Measurements from ENCODE around the gene WIPF3.

Gene WIPF3

DNA sequence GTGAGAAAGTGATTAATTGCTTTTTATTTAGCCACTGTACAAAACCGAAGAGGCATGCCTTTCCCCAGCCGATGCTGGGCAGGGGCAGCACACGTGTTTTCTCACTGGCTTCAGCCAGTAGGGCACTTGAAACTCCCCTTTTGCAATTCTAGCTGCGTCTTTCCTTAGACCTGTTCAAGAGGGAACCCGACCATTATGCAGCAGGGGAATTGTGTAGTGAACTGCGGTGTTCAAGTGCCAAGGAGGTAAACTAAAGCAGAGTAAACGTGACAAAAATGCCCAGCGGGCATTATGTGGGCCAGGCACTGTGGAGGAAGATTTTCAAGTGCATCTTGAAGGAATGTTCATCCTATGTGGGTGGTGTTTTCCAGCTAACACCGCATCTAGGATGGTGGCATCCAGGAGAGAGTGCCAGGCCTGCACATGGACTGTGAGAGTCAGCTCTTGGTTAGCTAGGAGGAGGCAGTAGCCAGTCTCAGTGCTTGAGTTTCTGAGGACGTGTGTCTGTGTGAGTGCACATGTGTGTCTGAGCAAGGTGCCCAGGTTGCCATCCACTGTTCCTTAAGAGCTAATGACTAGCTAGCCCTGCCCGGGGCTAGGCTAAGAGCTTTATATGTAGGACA, 3.3 kb downstream of the WIPF3 start:
- no peak for DNase-seq

DNA sequence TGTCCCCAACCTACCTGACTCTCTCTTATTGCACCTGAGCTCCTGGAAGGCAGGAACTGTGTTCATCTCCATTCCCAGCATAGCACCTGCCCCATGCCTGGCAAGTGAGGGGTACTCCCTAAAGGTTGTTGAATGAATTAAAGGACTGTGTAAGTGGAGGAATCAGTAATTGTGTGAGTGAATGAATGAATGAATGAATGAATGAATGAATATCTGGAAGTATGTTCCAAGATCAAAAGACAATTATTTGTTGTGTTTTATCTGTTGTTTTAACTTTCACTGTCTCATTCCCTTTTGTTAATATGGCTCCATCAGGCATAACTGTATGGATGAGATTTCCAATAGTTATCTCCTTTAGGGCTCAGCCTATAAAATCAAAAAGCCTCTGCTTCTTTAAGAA, 4.0 kb downstream of the WIPF3 start:
- no peak for DNase-seq

DNA sequence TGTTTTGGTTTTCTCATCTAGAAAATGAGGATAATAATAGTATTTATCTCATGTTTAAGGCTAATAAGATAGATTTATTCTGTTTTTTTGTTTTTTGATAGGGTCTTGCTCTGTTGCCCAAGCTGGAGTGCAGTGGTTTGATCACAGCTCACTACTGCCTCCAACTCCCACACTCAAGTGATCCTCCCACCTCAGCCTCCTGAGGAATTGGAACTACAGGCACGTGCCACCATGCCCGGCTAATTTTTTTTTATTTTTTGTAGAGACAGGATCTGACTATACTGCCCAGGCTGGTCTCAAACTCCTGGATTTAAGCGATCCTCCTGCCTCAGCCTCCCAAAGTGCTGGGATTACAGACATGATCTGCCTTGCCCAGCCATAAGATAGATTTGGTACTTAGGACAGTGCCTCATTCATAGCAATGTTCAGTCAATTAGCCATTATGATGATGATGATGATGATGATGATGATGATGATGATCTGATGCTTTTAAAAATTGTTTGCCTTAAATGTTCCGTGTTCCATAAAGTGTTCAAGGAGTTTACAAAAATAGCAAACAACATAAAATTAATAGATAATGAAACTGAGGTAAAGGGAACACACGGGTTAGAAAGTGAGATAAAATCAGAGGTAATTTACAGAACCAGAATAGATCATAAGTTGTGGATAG, 4.6 kb downstream of the WIPF3 start:
- no peak for DNase-seq

DNA sequence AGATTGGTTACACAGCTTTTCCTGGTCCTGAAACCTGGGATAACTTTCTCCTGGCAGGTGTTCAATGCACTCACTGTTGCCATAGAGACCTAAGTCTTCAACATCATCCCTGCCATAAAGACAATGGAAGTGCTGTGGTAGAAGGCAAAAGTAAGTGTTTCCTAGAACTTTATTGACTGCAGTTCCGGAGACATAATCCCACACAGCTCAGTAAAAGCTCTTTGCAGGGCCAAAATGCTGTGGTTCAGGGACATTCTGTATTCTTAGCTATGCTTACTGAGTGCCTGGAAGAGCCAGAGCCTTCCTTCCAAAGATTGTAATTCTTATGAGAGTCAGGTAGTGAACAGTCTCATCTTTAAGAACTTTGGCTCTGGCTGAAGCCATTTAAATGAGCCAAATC, 5.3 kb downstream of the WIPF3 start:
- DNase-seq: peak; percentile 27

DNA sequence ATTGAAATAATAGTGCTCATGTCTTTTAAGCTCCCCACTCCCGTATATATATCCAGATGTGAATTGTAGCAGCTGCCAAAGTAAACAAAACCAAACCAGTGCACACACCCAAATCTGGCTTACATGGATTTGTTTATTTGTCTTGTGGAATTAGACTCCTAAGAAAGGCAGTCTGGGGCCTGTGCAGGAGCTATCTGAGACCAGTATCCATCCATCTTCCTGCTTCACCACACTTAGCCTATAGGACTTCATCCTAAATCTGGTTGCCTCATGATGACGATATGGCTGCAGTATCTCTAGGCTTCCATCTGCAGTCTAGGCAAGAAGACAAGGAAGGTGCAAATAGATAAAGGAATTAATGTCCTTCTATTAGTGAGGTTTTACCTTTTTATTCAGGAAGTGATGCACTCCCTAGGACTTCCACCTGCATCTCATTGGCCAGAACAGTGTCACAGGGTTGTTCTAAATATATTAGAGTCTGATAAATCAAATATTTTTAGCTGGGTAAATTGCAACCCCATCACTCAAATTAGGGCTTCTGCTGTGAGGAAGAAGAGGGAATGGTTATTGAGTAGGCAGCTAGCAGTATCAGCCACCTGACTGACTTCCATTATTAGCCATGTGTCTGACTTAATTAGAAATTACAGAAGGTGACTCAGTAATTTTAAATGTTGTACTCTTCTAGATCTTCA, 6.0 kb downstream of the WIPF3 start:
- DNase-seq: peak; percentile 32

DNA sequence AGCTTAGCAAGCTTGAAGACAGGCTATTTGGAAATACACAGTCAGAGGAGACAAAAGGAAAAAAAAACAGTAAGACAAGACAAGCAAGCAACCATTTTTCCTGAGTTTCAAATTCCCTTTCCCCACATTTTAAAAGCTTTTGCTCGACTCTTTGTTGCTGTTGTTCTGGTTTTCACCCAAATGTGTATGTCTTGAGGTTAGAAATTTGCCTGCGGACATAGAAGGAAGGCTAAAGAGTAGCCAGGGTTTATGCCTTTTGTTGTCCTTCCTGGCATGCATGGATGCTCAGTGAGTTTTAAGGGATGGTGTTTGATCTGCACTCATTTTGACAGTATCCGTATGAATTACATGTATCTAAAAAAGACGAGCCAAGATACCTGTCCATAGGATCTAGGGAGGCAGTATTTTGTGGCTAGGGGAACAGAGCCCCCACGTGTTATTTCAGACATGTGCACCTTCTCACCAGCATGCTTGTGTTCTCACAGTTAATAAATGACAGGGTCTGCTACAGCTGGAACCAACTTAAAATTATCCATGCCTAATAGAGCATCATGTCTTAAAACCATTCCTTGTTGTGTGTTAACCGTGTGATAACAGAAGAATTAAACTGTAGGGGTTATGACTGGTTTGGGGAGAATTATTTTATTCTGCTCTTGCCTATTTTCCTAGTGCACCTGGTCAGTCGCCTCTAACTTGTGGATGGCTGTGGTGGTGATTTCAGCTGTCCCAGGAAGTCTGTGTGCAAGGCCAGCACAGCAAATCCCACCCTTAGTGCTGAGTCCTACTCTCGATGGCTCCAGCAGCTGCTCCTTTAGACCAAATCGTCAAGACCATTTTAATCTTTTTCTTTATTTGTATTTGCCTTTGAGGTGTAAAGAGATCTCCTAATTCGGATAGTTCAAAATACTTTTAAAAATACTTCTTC, 9.1 kb downstream of the WIPF3 start:
- peak; percentile 34 for DNase-seq

DNA sequence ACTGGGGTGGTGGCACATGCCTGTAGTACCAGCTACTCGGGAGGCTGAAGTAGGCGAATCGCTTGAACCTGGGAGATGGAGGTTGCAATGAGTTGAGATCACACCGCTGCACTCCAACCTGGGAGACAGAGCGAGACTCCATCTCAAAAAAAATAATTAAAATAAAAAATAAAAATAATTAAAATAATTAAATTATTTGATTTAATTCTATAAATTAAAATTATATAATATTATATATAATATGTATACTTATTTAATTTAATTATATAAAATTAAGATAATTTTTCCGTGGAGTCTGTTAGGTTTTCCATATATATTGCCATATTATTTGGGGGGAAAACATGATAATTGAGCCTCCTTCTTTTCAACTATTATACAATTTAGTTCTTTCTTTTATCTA, 12.0 kb downstream of the WIPF3 start:
- DNase-seq: no peak

DNA sequence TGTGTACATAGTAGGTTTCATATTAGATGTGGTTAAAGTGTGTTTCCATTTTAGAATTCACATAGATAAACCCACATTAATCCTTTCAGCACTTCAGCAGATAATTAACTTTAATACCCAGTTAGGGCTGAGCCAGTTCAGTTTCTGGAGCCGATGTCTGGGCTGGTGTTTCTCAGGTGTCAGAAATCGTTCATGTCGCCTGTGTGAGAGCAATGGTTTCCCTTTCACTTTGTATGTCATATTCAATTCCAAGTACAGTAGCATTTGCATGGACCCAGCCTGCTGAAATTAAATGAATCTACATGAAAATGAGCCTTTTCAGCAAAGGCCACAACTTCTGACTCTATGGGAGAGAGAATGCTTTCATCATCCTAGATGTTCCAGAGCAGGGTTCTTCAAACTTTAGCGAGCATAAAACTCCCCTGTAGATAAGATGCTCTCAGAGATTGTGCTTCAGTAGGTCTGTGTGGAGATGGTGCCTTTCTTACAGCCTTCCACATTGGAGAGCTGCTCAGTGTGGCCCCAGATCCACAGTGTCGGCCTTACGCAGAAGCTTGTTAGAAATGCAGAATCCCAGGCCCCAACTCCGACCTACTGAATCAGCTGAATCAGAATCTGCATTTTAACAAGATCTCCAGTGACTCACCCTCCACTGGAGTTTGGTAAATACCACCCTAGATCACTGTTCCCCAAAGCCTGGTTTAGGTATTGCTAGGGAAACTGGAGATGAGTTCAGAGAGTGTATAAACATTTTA, 19.6 kb downstream of the WIPF3 start:
- DNase-seq: peak; percentile 78

DNA sequence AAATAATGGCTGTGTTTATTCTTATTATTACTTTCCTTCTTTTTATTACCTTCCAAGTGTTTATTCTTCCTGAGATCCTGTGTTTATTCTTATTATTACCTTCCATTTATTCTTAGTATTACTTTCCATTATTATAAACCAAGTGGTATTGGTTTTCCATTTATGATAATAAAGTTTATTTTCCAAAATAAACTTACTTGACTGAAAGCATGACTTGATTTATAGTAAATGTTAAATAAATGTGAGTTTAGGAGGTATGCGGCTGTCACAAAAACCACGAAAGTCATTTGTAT, 20.2 kb downstream of the WIPF3 start:
- DNase-seq: no peak

DNA sequence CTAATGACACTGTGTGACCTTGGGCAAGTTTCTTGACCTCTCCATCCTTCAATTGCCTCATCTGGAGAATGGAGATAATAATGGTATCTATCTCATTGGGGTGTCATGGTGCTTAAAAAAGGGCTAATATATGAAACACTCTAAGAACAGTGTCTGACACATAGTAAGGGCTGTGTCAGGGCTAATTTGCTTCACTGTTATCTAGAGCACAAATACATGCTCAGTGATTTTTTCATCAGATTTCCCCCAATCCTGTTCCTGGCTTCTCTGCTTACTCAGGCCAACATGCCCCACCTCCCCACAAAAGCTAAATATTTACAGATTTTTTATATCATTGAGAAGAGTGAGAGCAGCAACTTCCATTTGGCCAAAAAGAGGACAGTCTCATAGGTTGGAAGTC, 20.6 kb downstream of the WIPF3 start:
- no peak for DNase-seq

DNA sequence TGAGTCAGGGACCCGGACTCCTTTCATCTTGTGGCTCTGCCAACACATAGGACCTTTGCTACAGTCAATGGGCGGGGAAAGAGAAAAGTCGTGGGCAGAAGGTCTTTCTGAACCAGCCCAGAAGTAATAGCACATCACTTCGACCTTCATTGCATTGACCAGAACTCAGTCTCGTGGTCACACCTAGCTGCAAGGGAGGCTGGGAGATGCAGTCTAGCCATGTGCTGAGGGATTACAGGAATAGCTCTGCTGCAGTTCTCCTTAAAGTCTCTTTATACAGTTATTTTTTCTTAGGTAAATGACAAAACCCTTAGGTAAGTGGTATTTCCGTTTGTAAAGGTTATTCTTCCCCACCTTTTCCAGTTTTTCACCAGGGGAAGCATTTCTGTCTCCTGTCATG, 25.4 kb downstream of the WIPF3 start:
- no peak for DNase-seq

DNA sequence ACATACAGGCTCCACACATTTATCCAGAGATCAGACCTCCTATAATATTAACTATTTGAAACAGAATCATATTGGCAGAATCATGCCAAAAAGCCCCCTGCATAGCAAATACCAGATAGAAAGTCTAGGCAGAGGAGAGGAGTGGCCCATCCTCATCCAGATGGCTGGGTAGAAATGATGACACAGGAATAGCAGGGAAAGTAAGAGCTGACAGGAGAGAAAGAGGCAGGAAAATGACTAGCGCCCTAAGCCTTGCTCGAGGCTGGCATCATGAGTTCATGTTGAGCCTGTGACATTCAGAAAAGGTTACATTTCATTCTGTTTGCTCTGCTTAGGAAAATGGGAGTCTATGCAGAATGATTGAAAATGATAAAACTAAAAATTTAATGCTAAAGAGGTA, 27.6 kb downstream of the WIPF3 start:
- no peak for DNase-seq

DNA sequence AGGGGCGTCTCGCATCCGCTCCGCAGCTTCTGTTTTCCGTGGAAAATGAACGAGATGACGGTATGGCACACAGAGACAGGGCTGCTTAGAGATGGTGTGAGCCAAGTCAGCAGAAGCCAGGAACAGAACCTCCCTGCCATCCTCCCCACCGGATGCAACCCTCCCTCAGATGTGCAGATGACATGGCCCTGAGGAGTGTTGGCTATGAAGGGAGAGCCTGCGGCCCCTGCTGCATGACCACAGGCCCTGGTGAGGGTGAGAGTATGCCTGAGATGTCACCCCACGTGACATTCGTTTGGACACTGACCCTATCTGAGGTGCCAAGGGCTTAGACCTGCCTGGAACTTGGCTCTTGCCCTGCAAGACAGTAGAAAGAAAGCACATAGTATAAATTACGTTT, 29.4 kb downstream of the WIPF3 start:
- DNase-seq: no peak

DNA sequence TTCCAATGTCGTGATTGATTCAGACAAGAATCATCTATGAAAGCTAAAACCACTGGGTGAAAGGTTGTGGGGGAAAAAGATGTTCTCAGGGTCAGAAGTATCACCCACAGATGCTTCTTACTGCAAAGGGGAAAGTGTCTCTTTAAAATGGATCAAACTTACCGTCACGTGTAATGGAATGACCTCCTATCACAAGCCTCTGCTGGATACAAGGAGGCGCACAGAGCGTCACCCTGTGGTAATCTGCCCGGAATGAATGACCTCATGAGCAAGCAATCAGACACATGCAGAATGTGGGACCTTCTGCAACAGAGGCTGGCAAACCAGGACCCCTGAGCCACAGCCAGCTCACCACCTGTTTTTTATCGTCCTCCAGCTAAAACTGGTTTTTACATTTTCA, 33.0 kb downstream of the WIPF3 start:
- DNase-seq: peak; percentile 61

DNA sequence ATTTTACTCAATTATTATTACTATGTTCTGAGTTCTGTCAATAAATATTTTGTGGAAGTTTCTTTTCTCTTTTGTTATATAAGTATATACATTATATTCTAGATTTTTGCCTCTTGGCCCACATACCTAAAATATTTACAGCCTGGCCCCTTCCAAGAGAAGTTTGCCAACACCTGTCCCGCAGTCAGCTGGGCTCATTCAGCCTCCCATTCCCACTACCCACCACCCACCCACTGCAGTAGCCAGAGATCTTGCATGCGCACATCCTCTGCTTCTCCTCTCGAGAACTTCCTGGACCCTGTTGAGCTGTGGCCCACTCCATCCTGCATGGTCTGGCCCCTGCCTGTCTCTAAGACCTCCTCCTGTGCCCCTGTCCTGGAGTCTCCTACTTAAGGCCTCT, 33.6 kb downstream of the WIPF3 start:
- no peak for DNase-seq

DNA sequence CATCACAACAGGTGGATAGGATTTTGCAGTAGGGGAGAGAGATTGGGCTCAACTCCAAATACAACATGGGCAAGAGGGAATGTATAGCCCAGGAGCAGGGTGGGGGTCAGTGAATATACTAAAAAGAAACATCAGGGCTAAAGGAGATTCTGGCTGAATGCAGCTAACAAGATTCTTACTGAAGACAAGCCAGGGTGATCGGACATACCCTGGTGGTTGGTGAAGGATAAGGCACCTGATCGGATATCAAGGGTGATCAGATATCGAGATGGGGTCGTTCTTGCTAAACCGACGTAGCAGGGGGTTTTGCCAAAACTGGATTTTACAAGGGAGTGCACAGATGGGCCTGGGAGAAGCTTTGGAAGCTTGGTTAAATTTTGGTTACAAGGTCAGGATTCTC, 34.4 kb downstream of the WIPF3 start:
- DNase-seq: peak; percentile 41

DNA sequence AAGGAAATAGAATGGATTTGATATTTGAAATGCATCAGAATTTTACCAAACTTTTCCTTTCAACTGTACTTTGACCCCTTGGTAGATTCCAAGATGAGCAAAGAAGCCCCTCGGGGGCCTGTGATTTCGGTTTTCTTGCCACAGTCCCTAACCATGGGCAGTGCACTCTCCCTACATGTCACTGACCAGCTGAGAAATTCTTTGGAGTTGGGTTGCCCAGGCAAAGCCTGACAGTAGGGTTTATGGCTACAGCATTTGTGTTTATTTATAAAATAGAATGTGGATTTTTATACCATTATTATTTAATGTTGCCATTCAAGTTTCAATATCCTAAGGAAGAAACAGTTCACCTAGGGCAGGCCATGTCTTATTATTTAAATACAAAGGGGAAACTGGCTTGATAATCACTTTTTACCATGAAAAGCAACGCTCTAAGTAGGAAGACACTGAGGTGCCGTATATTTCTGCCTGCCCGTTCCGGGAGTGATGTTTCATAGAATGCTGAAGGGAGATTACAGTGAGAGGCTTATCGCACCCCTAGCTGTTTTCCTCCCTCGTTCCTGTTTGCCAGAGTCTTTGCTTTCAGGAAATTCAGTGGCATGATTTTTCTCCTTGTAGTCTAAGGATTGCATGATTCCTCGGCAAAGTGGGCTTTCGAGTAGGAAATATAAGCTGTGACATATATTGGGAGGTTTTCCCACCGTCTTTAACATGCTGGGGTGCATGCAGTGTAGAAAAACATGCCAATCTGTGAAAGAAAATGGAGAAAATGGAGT, 35.8 kb downstream of the WIPF3 start:
- peak; percentile 16 for DNase-seq

DNA sequence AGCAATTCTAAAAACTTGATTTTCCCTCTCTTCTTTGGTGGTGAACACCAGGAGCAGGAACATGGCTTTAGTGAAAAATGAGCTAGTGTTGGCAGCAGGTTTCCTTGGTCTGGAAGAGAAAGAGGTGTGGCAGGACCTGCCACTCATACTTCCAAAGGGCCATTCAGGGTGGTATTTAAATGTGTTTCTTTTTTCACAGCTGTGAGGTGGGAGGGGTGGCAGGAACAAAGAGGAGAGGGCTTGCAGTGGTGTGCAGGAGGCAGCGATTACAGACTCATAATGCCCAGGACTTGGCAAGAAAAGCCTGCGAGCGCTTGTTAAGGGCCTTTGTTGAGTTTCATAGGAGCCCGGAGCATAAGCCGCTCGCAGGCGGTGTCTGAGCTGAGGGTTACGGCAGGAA, 36.8 kb downstream of the WIPF3 start:
- DNase-seq: no peak

DNA sequence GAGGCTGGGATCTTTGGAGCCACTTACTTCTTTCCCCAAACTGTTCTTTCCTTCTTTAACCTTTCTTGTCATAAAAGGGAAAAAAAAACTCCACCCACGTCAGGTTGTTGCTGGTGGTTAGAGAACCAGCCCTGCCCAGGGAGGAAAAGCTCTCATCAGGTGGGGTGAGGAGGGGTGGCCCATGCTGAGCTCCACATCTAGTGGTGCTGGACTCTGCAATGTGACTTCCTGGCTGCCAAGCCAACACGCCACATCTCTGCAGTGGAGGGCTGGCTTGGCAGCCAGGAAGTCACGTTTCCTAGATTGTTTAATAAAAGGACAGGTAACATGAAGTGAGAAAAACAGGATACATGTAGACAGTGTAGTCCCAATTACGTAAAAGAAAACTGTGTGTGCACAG, 37.4 kb downstream of the WIPF3 start:
- no peak for DNase-seq

DNA sequence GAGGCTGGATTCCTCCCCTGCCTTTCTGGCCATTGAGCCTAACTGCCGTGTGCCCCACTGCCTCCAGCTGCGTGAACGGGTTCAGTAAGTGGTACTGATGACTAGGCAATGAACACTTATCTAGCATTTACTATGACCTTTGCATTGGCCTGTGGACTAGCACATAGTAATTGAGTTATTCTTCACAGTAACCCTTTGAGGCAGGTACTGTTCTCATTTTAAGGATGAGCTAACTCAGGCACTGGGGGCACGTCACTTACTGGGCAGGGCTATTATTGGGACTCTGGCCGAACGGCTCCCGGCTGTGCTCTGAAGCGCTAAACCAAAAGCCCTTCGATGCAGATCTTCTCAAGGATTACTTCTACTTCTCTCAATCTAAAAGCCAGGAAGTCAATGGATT, 38.3 kb downstream of the WIPF3 start:
- no peak for DNase-seq

DNA sequence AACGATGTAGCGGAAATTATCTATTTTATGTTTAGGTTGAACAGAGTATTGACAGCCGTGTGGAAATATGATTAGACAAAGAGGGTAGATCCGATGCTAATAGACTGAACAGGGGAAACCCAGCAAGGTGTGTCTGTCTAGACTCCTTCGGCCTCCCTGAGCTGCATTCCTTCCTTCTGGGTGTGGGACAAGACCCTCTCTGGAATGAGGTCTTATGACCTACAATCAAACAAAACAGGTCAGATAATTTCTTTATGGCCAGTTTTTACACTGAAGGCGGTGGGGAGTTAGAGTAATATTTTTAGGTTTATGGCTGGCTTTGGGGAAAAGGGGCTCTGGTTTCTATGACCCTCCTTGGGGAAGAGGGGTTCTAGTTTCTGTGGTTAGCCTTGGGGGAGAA, 41.2 kb downstream of the WIPF3 start:
- DNase-seq: no peak

DNA sequence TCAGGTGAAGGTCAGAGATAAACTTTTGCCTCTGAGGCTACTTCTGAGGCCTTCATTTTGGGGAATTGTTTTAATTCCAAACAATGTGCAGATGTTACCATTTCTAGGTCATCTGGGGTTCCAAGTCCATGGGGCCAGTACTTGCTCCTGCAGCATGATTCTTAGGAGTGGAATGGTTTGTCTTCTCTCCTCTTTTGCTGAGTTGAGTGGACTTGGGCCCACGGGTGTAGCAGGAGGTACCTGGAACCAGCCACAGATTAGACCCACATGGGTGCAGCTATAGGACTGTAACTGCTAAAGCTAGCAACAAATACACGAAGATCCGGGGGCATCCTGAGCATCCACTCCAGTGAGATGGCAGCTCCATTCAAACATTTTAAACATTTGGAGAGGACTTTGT, 41.6 kb downstream of the WIPF3 start:
- no peak for DNase-seq

All from NCI-H82 (cell line).